HG03060 (cell line): ENCODE measurements around the gene DDB1.

Experiments
- ATAC-seq: cut with Tn5 transposase; IDR thresholded peaks from one replicate; pipeline ENCODE4 v1.9.1; 2021; ENCODE audit warnings: low read depth, moderate number of reproducible peaks; ENCODE audit not compliant: unreplicated experiment

The DDB1 gene

GRCh38 chr11:61302550-61302949 is 30.4 kb downstream of the DDB1 start:
- ATAC-seq = no peak

GRCh38 chr11:61298663-61299244 is 34.2 kb downstream of the DDB1 start:
- ATAC-seq = no peak

GRCh38 chr11:61297746-61298145 is 35.2 kb downstream of the DDB1 start:
- ATAC-seq = no peak

DNA sequence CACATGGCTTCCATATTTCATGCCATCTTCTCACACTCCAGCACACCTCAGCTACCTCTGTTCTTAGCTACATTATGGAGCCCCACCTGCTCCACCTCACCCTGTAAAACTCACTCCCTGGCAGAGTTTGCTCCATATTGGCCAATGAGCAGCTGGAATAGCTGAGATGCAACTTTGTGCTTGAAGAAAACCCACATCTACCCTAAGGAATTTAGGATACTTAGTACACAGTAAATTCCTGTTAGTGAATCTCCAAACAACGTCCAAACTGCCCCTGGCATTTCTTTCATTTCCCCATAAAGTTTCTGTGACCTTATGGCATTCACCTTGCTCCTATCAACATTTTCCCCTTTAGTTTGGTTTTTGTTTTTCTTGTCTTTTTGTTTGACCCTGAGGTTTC is 35.6 kb downstream of the DDB1 start:
- no peak for ATAC-seq

- no peak for ATAC-seq
Observed at GRCh38 chr11:61295596-61295926, 37.3 kb downstream of the DDB1 start.

DNA sequence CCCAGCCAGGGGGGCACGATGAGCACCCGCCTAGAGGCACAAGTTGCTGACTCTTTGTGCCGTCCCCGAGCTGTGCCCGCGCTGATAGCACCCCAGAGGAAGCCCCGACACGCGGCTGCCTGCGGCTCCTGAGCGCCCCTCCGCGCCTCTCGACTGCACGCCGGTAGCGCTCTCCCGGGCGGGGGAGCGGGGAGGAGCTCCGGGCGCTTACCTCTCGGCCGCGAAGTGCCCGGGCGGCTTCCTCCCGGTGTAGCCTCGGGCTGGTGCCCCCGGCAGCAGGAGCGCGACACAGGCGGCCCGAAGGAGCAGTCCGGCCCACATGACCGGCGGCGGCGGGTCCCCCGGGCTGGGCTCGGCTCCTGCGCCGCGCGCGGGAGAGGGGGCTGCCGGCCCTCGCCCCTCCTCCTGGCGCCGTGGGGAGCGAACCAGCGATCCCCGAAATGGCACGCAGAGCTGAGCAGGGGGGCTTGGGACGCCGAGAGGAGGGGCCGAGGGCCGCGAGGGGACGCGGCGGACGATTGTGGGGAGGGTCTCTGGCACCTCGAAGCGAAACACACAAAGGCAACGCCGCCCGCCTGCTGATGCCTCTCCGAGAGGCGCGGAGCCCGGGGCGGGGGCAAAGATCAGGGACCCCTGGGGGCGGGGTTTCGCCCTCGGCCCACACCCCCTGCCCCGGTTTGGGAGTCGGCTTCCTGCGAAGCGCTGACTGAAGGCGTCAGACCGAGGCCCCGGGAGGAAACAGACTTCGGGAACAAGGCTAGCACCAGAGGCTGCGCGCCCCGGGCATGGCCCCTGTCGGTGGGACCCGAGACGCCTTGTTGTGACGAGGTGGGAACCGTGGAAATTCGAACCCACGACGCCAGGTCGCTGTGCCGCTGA is 37.9 kb downstream of the DDB1 start, which contains the start of gene VWCE:
VWCE (minus strand) TSS at position 600 of the 879 bp plus-strand sequence; CDS start at position 321, 279 bp downstream.
- ATAC-seq = no peak

DNA sequence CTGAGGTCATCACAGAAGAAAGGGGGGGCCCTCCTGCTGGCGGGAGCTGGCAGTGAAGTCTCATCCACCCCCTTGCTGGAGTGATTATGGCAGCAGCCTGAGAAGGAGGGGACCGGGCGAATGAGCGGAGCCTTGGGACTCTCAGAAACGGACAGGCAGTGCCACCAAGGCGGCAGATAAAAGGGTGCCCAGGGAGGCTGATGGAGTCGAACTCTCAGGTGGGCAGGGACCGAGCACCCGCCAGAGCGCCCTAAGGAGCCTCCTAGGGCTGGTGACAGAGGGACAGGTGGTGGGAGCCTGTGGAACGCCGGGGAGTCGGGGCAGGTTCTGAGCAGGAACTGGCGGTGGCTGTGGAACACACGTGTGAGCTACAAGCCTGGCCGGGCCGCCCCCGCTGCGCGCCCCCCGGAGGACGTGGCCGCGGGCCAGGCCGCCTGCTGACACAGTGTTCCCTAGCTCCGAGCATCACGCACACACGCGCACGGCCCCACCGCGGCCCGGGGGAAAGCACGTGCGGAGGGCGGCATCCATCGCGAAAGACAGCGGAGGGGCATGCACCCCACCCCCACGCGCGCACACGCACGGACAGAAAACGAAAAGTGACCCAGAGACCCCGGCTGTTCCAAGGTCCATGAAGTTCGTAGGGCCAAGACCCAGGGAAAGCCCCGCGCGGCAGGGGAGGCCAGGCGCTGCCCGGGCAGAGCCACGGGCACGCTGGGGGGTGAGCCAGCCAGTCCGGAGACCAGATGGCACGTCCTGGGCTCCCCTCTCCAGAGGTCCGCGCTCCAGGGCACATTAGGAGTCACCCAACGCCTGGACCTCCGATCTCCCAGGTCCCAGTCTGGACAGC is 38.8 kb downstream of the DDB1 start:
- ATAC-seq = no peak

DNA sequence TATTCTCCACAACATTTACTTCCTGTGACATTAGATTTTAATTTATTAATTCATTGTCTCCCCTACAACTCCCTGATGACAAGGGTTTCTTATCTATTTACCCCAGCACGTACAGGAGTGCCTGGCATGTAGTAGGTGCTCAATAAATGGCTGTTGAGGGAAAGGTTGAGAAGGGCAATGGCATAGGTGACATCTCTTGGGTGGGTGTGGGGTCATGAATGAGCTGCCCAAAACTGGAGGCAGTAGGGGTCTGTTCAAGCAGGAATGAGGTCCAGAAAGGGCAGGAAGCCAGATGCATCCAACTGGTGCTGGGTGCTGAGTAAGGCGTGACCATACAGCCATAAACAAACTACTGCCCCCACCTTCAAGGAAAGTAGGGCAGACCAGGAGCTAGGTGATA is 40.5 kb downstream of the DDB1 start:
- ATAC-seq = no peak

DNA sequence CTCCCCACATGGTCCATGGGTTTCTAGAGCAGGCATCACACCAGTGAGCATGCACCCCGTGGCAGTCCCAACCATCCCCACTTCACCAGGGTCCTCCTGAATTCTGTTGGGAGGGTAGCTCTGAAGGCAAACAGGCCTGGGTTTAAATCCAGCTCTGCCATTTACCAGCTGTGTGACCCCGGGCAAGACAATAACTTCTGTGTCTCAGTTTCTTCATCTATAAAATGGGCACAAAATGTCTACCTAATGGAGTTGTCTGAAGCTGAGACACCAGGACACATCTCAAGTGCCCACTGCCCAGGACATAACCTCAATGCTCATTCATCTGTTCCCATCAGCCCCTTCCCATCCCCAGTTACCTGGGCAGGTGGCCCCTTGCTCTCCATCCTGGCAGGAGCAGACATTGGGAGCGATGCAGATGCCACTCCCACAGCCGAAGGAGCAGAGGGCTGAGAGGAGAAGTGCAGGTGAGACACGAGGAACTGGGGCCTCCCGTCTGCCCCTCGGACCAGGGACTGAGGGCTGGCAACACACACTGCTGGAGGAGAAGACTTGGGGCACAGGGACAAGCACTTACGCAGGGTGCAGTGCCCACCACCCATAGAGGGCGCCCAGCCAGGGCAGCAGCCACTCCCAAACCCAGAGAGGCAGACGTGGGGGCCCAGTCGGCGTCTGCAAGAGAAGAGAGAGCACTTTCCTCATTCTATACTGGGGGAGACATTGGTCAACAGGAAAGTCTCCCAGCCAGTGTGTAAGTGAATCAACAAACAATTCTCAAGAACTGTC is 41.8 kb downstream of the DDB1 start:
- no peak for ATAC-seq

- no peak for ATAC-seq
Observed at GRCh38 chr11:61287338-61287977, 45.4 kb downstream of the DDB1 start.

GRCh38 chr11:61283613-61284012 is 49.3 kb downstream of the DDB1 start:
- no peak for ATAC-seq

DNA sequence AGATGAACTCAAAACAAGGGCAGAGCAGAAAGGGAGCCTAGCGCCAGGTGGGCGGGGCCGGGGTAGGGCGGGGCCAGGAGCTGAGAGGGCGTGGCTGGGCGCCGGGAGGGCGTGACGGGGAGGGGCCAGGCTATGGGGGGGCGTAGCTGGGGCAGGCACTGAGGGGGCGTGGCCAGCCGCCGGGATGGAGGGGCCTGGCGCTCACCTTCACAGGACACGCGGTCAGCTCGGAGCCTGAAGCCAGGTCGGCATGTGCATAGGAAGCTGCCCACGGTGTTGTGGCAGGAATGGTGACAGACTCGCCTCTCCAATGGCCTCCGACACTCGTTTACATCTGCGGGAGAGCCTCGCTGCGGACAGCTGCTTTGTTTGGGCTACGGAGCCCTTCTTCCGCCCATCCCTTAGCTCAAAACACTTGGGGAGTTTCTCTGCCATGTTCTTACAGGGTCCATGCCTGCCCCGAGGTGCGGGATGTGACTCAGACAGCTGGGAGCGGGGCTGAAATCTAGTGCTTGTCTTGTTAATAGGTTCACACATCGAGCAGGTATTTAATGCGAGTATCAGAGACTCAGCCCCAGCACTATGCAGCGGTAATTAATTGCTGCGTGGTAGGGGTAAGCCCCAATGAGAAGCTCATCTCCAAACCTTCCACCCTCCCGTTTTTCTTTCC is 51.2 kb downstream of the DDB1 start:
- ATAC-seq = no peak

GRCh38 chr11:61280883-61281580 is 51.9 kb downstream of the DDB1 start:
- no peak for ATAC-seq

GRCh38 chr11:61279934-61280659 is 52.8 kb downstream of the DDB1 start:
- ATAC-seq = no peak

DNA sequence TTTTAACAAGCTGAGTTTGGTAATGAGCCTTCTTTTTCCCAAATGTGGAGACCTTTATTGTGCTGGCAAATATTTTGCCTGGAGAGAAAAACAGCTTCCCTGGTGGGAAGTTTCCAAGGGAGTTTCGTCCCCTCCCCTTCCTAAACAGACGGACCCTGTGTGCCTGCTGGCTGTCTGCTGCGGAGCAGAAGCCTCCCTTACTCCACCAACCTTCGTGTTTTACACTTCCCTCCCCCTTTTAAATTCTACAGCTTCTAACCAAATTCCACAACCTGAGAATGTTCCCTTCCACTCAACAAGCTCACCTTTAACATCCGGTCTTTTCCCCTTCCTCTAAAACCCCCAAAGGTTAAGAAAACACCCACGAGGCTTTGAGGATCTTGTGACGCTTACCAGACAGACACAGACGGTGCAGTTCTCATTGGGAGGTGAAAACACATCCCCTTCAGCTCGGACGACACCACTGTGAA is 54.9 kb downstream of the DDB1 start:
- no peak for ATAC-seq

DNA sequence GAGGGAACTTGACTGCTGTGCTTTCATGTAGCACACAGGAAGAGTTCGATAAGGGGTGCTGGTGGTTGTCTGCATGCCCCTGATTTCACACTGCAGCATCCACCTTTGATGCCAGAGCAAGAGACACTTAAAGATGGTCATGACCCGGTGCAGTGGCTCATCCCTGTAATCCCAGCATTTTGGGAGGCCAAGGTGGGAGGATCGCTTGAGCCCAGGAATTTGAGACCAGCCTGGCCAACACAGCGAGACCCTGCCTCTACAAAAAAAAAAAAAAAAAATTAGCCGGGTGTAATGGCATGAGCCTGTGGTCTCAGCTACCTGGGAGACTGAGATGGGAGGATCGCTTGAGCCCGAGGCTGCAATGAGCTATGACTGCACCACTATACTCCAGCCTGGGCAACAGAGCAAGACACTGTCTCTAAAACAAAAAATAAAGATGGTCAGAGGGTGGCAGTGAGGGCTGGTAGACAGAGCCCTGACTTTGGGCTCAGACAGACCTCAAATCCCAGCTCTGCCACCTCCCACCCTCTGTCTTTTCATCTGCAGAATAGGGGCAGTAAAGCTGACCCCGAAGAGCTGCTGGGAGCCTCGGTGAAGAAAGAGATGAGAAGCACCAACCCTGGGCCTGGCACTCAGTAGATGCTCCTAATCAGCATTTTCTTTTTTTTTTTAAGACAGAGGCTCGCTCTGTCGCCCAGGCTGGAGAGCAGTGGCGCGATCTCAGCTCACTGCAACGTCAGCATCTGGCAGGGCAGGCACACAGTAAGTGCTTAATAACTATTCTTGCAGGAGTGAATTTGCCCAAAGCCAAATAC is 55.5 kb downstream of the DDB1 start:
- ATAC-seq = no peak

- no peak for ATAC-seq
Observed at GRCh38 chr11:61275191-61275590, 57.7 kb downstream of the DDB1 start.
